GM12891 (cell line): ENCODE results near the gene COLEC12.

Experiments used
- POLR2A ChIP-seq: IDR thresholded peaks from 2 replicates; pipeline ENCODE4 v1.6.1; 2011; ENCODE audit warnings: low read depth, low read length, control low read depth
- POLR2AphosphoS5 ChIP-seq: IDR thresholded peaks from 2 replicates; pipeline ENCODE4 v1.6.1; 2011; ENCODE audit warnings: low read depth, low read length, control low read depth
- TAF1 ChIP-seq: IDR thresholded peaks from 2 replicates; pipeline ENCODE4 v1.6.1; 2011; ENCODE audit warnings: low read depth, low read length, control low read depth

DNA sequence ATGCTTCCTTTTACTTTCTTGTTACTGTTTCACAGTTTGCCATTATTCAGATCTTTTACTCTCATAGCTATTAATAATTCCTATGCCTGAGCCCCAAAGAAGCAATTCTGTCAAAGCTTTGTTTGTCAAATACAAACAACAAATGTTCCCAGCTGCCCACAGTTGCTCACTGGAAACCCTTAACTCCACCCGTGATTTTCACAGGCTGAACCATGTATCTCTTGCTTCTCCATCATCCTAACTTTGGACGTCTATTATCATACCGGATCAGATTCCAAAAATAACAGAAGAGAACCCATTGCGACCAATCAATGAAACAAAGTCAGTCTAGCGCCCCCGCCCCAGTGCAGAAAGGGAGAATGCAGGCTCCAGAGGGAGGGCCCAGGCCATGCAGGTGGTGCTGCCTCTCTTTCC is 24.2 kb downstream of the COLEC12 start:
- TF ChIP-seq TAF1 (no peak), POLR2A (no peak), POLR2AphosphoS5 (no peak)
